ENCODE data around the gene ENSA. TPM values are rescaled to one million over a fixed set of nuclear protein-coding genes. Genes with fewer than 3 reads are reported as not detected.

Gene ENSA
- polyA plus RNA-seq, 3 donors: 30.6 to 40.3 (median 38.5) TPM

DNA sequence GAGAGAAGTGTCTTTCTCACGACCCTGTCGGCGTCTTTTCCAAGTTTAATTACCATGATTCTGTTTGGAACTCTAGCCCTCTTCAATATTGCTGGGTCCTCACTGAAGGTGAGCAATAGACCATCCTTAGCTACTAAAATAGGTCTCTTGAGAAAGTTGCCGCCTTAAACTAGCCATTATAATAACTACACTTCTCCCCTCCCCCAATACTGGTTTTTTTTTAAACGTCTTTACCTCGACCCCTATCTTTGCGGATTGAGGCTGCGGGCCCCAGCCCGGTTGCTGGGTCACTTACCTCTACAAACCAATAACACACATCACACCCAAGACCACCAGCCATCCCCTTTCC lies 672 bp downstream of the ENSA start:
- Mint-ChIP-seq H3K27me3 (ENCODE audit: low read depth in 3 of 3) (no peaks in the 10 kb centered on the region), H3K36me3 (peaks cover 36 to 40% of the 10 kb centered on the region in 2 donors), H3K27ac (no peak overlapping the region), H3K4me3 (no peak overlapping the region), H3K9me3 (no peaks in the 10 kb centered on the region), H3K4me1 (peaks cover 6% of the 10 kb centered on the region)
- no peaks in the 10 kb centered on the region for H3K9me3 ChIP-seq (replicated peaks in 1 of 2; ENCODE audit: control insufficient read depth in 1 of 2, insufficient read depth in 1 of 2, low read length in 2 of 2)
- peak overlapping the region; percentile 84 for H3K9ac ChIP-seq (ENCODE audit: insufficient read depth, low read length, poor library complexity, severe bottlenecking)
- peak overlapping the region; percentile 90 for H3K4me2 ChIP-seq (replicated peaks; ENCODE audit: extremely low read depth, low read length, poor library complexity, severe bottlenecking)
- peaks cover 4% of the 10 kb centered on the region for H4K20me1 ChIP-seq (ENCODE audit: insufficient read depth, low read length)
- peak overlapping the region; percentile 94 to 98 for H3K27ac ChIP-seq (ENCODE audit: low read depth in 1 of 2, low read length in 2 of 2)
- peaks cover 34 to 38% of the 10 kb centered on the region in 2 donors for H3K36me3 ChIP-seq (replicated peaks in 1 of 2; ENCODE audit: control insufficient read depth in 1 of 2, insufficient read depth in 2 of 2, low read length in 2 of 2)
- TF ChIP-seq, protein P1, sequence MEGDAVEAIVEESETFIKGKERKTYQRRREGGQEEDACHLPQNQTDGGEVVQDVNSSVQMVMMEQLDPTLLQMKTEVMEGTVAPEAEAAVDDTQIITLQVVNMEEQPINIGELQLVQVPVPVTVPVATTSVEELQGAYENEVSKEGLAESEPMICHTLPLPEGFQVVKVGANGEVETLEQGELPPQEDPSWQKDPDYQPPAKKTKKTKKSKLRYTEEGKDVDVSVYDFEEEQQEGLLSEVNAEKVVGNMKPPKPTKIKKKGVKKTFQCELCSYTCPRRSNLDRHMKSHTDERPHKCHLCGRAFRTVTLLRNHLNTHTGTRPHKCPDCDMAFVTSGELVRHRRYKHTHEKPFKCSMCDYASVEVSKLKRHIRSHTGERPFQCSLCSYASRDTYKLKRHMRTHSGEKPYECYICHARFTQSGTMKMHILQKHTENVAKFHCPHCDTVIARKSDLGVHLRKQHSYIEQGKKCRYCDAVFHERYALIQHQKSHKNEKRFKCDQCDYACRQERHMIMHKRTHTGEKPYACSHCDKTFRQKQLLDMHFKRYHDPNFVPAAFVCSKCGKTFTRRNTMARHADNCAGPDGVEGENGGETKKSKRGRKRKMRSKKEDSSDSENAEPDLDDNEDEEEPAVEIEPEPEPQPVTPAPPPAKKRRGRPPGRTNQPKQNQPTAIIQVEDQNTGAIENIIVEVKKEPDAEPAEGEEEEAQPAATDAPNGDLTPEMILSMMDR (IDR thresholded peaks at IDR 0.05): no peak
- H3K4me1 ChIP-seq (ENCODE audit: control insufficient read depth in 1 of 2, insufficient read depth in 2 of 2, low read length in 2 of 2): peaks cover 18 to 21% of the 10 kb centered on the region in 2 donors
- peaks cover 40% of the 10 kb centered on the region for H3K79me2 ChIP-seq (ENCODE audit: insufficient read depth, low read length)
- peak overlapping the region; percentile 69 to 88 (median 72) for H3K4me3 ChIP-seq (replicated peaks in 1 of 3; ENCODE audit: low read depth in 2 of 3, low read length in 3 of 3)
- no peak for DNase-seq
- 0% methylated on average over 6 of the region's 9 CpGs for WGBS (ENCODE audit: insufficient coverage)
- peak overlapping the region; percentile 55 for H2AFZ ChIP-seq (ENCODE audit: insufficient read depth, low read depth, low read length, poor library complexity, severe bottlenecking)
- intact Hi-C loops (cut with micrococcal nuclease): loop anchor here (2.0 to 5.0 kb wide), 3 partner anchors 18 to 66 kb away; partner anchors contain the start of gene MCL1 (in 1 of the 2)
- no peaks in the 10 kb centered on the region for H3K27me3 ChIP-seq (ENCODE audit: control insufficient read depth in 2 of 2, insufficient read depth in 2 of 2, low read length in 2 of 2)

- peak overlapping the region; percentile 2 to 94 for H3K27ac ChIP-seq (ENCODE audit: low read depth in 1 of 2, low read length in 2 of 2)
- H3K4me1 ChIP-seq (ENCODE audit: control insufficient read depth in 1 of 2, insufficient read depth in 2 of 2, low read length in 2 of 2): peaks cover 18 to 21% of the 10 kb centered on the region in 2 donors
- peaks cover 43% of the 10 kb centered on the region for H3K79me2 ChIP-seq (ENCODE audit: insufficient read depth, low read length)
Measured at GRCh38 chr1:150627826-150628410, 1.5 kb downstream of the ENSA start.

More at GRCh38 chr1:150627826-150628410, 1.5 kb downstream of the ENSA start:
- Mint-ChIP-seq H3K27ac (peak overlapping the region in 2 of 7 donors; percentile 81 to 92), H3K9me3 (no peaks in the 10 kb centered on the region), H3K36me3 (peaks cover 44 to 48% of the 10 kb centered on the region in 2 donors), H3K4me3 (no peak overlapping the region), H3K27me3 (ENCODE audit: low read depth in 3 of 3) (no peaks in the 10 kb centered on the region), H3K4me1 (peaks cover 6% of the 10 kb centered on the region)
- H3K9me3 ChIP-seq (replicated peaks in 1 of 2; ENCODE audit: control insufficient read depth in 1 of 2, insufficient read depth in 1 of 2, low read length in 2 of 2): no peaks in the 10 kb centered on the region
- intact Hi-C loops (cut with micrococcal nuclease): loop anchor here (2.0 to 5.0 kb wide), 3 partner anchors 17 to 66 kb away; partner anchors contain the start of gene MCL1 (in 1 of the 2)
- peaks cover 4% of the 10 kb centered on the region for H4K20me1 ChIP-seq (ENCODE audit: insufficient read depth, low read length)
- H3K27me3 ChIP-seq (ENCODE audit: control insufficient read depth in 2 of 2, insufficient read depth in 2 of 2, low read length in 2 of 2): no peaks in the 10 kb centered on the region
- TF ChIP-seq, protein P1 (IDR thresholded peaks at IDR 0.05): no peak
- H3K36me3 ChIP-seq (replicated peaks in 1 of 2; ENCODE audit: control insufficient read depth in 1 of 2, insufficient read depth in 2 of 2, low read length in 2 of 2): peaks cover 41 to 46% of the 10 kb centered on the region in 2 donors
- H2AFZ ChIP-seq (ENCODE audit: insufficient read depth, low read depth, low read length, poor library complexity, severe bottlenecking): no peak overlapping the region
- WGBS (ENCODE audit: insufficient coverage): 37% methylated on average over 3 of the region's 5 CpGs
- H3K4me3 ChIP-seq (replicated peaks in 1 of 3; ENCODE audit: low read depth in 2 of 3, low read length in 3 of 3): peak overlapping the region in 1 of 3 experiments; percentile 88
- H3K4me2 ChIP-seq (replicated peaks; ENCODE audit: extremely low read depth, low read length, poor library complexity, severe bottlenecking): peak overlapping the region; percentile 90
- peak; percentile 18 to 60 (median 44) for DNase-seq
- no peak overlapping the region for H3K9ac ChIP-seq (ENCODE audit: insufficient read depth, low read length, poor library complexity, severe bottlenecking)
